GM21515 (cell line): ENCODE results near the gene GSTT2.
"Not testable (repeated sequence)": the region's sequence is repeated elsewhere in the genome, so short reads cannot be mapped to it uniquely, and the experiment has no call there.

Source experiments
- ATAC-seq: cut with Tn5 transposase; IDR thresholded peaks from one replicate; pipeline ENCODE4 v1.9.1; 2021; ENCODE audit not compliant: unreplicated experiment

The GSTT2 gene

DNA sequence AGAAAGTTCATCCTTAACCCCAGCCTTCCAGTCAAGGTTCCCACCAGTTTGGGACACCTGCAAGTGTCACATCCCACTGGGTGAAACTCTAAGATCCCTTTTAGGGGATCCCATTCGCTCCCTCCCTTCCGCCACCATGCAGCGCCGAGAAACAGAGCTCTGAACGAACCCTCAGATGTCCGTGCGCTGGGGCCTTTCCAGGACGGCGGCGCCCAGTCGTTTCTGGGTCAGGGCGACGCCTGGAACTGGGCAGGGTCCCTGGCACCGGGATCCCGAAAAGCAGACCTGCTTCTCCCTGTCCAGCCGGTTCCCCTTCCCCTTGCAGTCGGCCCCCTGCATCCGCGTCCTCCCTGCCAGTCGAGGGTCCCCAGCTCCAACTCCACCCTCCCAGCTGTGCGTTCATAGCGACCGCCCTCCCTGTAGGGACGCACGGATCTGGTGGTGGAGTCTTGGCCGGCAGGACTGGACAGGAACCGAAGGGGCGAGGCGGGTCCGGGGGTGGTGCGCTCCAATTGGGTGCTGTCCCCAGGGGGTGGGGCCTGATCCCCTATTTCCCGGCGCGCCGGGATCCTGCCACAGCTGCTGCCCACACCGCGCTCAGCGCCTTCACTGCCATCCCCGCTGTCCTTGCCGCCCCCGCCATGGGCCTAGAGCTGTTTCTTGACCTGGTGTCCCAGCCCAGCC is at the start of gene GSTT2:
Gene GSTT2, plus strand, starts transcription at position 578 of the 684 bp plus-strand sequence.
- ATAC-seq = not testable (repeated sequence)

DNA sequence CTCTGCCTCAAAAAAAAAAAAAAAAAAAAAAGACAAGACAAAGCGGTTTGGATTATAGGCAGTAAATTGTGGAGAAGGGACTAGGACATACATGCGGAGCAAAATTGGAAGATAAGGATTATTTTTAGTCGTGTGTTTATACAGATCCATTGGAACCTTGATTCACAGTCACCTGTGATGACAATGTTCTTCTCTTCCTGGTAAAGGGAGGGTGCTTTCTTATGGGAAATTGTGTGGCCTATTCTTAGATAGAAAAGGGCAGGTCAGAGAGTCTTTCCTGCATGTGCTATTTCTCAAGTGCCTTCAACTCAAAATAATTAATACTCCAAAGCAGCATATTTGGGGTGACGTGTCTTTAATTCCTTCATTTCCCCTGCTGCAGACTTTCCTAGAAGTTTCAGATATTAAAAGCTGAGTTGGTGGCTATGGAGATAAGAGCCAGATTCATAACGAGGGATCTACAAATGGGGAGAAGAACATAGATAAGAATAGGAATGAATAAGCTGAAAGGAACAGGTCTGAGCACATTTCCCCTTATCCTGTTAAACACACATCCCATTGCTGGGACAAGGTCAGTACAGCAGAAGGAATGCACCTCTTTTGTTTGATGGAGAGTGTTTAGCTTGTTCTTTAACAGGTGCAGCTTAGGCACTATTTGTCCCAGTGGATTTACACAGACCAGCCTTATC is 41.5 kb upstream of the GSTT2 start:
- no peak for ATAC-seq

DNA sequence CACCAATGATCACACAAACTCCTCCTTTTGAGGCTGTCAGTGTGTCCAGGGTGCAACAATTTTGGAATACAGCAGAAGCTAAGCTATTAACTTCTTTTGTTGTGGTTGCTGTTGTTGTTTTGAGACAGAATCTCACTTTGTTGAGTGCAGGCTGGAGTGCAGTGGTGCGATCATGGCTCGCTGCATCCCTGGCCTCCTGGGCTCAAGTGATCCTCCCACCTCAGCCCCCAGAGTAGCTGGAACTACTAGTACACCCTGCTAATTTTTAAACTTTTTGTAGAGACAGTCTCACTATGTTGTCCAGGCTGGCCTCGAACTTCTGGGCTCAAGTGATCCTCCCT is 40.9 kb upstream of the GSTT2 start:
- no peak for ATAC-seq

GRCh38 chr22:23940166-23940565 is 39.8 kb upstream of the GSTT2 start:
- ATAC-seq = not testable (repeated sequence)

GRCh38 chr22:23947391-23947790 is 32.5 kb upstream of the GSTT2 start:
- not testable (repeated sequence) for ATAC-seq

DNA sequence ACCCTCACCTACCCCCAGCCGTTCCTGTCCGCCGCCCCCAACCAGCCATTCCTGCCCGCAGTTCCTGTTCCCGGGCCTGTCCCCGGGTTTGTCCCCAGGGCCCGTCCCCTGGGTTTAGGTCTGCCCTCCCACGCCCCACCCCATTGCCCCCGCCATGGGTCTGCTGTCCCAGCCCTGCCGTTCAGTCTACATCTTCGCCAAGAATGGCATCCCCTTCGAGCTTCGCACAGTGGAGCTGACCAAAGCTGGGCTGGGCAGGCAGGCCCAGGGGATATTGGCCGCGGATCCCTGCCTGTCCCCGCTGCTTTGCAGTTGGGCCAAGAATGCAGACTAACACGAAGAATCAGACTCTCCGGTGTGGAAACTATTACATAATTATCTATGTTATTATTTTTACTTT is 30.2 kb upstream of the GSTT2 start:
- not testable (repeated sequence) for ATAC-seq

- not testable (repeated sequence) for ATAC-seq
These were observed 28.6 kb upstream of the GSTT2 start for GRCh38 chr22:23951383-23951782.

- not testable (repeated sequence) for ATAC-seq
These were observed 27.0 kb upstream of the GSTT2 start for GRCh38 chr22:23952794-23953405.

DNA sequence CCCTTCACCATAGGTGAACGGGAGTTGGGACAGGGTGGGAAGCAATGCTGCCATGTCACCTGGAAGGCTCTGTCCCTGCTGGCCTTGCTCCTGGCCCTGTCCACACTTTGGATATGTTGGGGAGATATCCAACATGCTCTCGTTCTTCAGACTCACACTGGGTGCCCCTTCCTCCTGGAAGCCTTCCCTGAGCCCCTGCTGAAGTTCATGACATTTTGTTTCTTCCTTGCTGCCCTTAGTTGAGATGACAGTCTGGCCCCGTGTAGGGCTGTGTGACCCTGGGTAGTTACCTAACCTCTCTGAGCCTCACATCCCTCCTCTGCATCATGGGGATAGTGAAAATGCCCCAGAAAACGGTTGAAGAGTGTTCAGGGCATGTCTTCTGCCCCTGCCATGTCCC is 26.4 kb upstream of the GSTT2 start:
- not testable (repeated sequence) for ATAC-seq

- ATAC-seq = not testable (repeated sequence)
These were observed 25.5 kb upstream of the GSTT2 start for GRCh38 chr22:23954193-23954990.

DNA sequence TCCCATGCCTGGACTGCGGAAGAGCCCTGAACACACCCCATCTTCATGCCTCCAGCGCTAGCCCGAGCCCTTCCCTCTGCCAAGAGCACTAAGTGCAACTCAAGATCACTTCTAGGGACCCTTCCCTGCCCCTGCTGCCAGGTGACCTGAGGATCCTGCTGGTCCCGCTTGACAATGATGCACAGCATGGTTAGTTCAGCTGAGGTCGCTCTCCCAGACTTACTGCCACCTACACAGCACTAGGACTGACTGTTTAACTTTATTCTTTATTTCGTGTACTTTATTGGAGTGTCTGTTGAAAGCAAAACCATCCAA is 25.0 kb upstream of the GSTT2 start:
- not testable (repeated sequence) for ATAC-seq

- ATAC-seq = not testable (repeated sequence)
These were observed 24.0 kb upstream of the GSTT2 start for GRCh38 chr22:23955886-23956285.

GRCh38 chr22:23956301-23956900 is 23.5 kb upstream of the GSTT2 start:
- ATAC-seq = not testable (repeated sequence)

- not testable (repeated sequence) for ATAC-seq
These were observed 18.7 kb upstream of the GSTT2 start, which contains the start of gene GSTT2B for GRCh38 chr22:23961084-23961771. GSTT2B (minus strand) TSS chr22:23961195; CDS start chr22:23961131, 64 bp downstream.

DNA sequence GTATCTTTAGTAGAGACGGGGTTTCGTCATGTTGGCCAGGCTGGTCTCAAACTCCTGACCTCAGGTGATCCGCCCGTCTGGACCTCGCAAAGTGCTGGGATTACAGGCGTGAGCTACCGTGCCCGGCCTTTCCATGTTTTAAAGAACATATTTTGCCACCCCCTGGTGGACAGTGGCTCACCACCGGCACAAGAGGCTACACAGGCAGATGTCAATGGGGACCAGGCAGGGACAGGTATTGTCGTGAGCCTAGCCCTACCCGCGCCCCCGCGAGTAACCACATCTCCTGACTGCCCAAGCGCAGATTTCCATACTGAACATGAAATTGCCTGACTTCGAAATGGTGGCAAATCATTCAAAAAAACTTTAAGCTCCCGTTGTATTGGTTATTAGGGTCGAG is 13.8 kb upstream of the GSTT2 start:
- not testable (repeated sequence) for ATAC-seq

DNA sequence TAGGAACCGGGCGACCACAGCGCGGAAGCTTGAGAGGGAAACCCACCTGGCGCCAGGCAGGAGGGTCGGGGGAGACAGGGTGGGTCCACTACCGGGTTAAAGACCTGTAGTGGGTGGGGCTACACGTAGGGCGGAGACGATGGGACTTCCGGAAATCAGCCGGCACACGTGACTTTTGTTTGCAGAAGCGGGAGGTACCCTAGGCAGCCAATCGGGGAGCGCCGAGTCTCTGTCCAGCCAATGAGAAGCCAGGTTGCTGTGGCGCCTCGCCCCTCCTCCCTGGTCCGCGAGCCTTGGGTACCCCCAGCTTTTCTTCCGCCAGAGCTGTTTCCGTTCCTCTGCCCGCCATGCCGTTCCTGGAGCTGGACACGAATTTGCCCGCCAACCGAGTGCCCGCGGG is 13.4 kb upstream of the GSTT2 start, which contains the start of gene DDTL:
Gene DDTL, plus strand, starts transcription at position 321 of the 400 bp plus-strand sequence. Its CDS starts 27 bp downstream, at position 348.
- ATAC-seq = peak; percentile 83

DNA sequence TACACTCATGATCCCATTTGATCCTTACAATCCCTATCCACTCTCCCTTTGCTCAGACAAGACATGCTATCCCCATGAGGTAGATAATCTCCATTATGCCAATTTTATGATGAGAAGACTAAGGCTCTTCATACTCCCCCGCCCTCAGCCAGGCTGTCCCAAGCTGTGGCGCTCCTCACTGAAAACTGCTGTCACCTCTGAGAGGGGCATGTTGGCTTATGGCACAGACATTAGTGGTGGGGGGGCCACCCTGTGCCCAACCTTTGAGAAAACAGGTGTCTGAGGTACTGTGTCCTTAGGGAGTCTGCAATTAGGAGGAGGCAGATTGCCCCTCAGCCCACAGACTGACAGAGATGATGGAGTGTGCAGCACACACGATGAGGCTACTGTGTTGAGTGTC is 10.9 kb upstream of the GSTT2 start:
- no peak for ATAC-seq

- ATAC-seq = no peak
These were observed 9.7 kb upstream of the GSTT2 start for GRCh38 chr22:23970201-23970641.

DNA sequence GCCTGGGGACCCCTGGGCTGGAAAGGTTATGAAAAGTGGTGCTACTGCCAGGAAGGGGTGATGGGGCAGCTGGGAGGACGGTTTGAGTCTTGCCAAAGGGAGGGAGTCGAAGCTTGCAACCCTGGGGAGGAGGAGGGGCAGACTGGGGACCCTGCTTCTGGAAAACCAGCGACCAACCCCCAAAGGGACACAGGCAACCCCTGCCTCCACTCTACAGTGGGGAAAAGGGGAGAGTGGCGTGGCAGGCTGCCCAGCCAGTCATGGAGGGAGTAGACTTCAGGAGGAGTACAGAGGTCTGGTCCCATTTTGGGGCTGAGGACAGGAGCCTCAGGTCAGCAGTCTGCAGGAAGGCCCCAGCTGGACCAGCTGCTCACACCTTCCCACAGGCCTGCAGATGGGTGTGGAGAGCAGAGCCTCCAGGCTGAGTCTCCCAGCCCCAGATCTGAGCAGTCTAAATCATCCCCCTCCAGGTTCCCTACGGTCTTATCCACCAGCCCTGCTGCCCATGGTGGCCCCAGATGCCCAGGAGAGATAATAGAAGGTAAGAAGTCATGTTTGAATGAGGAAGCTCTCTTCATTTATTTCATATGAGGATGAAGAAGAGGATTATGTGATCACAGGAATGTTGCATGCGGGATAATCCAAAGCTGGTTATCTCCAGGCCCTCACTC is 9.0 kb upstream of the GSTT2 start:
- no peak for ATAC-seq

DNA sequence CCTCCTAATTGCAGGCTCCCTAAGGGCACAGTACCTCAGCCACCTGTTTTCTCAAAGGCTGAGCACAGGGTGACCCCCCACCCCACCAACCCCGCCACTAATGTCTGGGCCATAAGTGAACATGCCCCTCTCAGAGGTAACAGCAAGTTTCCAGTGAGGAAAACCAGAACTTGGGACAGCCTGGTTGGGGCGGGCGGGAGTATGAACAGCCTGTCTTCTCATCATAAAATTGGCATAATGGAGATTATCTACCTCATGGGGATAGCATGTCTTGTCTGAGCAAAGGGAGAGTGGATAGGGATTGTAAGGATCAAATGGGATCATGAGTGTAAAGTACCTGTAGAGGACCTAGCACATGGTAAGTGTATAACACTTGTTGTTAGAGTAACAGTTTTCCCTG is 8.0 kb upstream of the GSTT2 start:
- ATAC-seq = not testable (repeated sequence)
